AML-193 (cell line): ENCODE data around the gene A2M.

Experiments used
- DNase-seq, 2 experiments: peaks; one replicate each; lab custom pipeline; 2025; lab: John Stamatoyannopoulos, UW

Gene A2M

GRCh38 chr12:9037431-9037830 lies 78.3 kb downstream of the A2M start:
- no peak for DNase-seq

- no peak for DNase-seq
These were observed 79.5 kb downstream of the A2M start for GRCh38 chr12:9036227-9036626.

GRCh38 chr12:9034095-9034494 lies 81.6 kb downstream of the A2M start:
- no peak for DNase-seq

- no peak for DNase-seq
These were observed 82.3 kb downstream of the A2M start for GRCh38 chr12:9033265-9033887.

GRCh38 chr12:9032202-9032964 lies 83.3 kb downstream of the A2M start:
- DNase-seq, result peak; percentile 59 to 65

- DNase-seq, result no peak
These were observed 84.9 kb downstream of the A2M start for GRCh38 chr12:9030776-9031175.

GRCh38 chr12:9027161-9028059 lies 88.3 kb downstream of the A2M start:
- DNase-seq, result no peak

- no peak for DNase-seq
These were observed 91.2 kb downstream of the A2M start for GRCh38 chr12:9024512-9024911.

GRCh38 chr12:9022592-9022991 lies 93.1 kb downstream of the A2M start:
- DNase-seq, result no peak
